HG02885 (cell line): ENCODE data around the gene NRGN.

Source experiments
- ATAC-seq: cut with Tn5 transposase; IDR thresholded peaks from one replicate; pipeline ENCODE4 v1.9.1; 2021; ENCODE audit warnings: mild to moderate bottlenecking; ENCODE audit not compliant: unreplicated experiment, poor library complexity

NRGN gene

GRCh38 chr11:124739479-124740276 is at the start of gene NRGN:
Gene NRGN, plus strand, starts transcription at chr11:124739942. Its CDS starts 143 bp downstream, at chr11:124740085.
- ATAC-seq: peak; percentile 99

- ATAC-seq: no peak
These were observed 46.6 kb upstream of the NRGN start for GRCh38 chr11:124693142-124693541.

GRCh38 chr11:124699547-124699946 is 40.2 kb upstream of the NRGN start:
- ATAC-seq: no peak

DNA sequence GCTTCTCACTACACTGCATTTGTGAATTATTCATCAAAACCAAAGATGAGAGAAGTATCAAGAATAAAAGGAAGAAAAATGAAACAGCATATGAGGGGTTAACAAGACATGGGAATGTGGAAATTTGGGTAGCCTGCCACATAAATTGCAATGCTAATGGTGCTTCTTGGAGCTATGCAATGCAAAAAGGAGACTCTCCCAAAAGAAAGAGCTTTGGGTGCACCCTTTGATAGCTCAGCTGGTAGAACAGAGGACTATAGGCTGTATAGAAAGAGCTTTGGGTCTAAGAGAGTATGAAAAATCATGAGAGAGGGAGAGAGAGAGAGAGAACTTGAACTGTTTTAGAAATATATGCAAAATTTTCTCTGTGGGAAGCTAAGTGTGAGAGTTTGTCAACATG is 39.7 kb upstream of the NRGN start:
- no peak for ATAC-seq

DNA sequence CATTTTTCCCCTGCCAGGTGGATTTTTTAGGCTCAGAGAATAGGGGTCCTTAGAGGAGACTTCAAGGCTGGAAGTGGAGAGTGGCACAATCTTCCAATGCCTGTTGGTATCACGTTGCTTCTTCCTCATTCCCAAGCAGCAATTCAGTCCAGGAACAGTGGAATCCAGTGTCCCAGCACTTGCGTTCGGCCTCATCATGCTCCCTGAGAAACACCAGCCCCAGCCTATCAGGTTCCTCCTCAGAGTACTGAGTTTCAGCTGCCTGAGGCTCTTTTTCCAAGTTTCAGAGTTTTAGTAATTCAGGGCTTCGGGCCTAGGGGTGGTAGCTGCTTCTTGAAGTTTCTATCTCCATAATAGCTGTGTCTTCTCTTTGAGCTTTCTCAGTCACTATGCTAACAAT is 31.9 kb upstream of the NRGN start:
- no peak for ATAC-seq

GRCh38 chr11:124712392-124712791 is 27.4 kb upstream of the NRGN start:
- ATAC-seq: no peak

DNA sequence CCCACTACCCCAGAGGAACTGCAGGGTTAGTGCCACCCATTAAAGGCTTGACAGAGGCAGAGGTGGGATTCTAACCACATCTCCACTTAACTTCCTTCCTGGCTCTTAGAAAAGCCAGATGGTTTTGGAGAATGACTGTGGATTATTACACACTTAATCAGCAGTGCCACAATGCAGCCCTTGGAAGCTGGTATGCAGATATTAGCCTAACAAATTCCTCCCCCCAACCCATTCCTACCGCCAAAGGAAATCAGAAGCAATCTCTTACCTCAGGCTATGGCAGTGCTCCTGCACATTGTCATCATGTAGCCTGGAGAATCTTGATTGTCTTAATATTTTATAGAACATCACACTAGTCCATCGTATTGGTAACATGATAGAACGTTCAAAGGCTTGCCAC is 23.2 kb upstream of the NRGN start:
- ATAC-seq: no peak

DNA sequence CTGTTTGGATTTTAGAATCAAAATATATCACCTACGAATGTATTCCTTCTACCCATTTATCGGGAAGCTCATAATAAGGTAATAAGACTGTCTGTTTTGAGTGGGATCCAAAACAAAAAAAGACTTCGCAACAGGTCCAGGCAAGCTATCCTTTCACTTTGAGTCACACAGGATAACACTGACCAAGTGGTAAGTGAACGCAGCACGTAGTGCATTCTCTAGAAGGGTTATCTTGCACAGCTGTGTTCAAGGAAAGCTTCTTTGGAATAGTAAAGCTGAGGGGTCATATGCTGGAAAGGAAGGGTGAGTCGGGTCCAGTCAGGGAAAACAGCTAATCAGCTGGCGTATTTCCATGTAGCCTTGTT is 22.3 kb upstream of the NRGN start:
- peak; percentile 63 for ATAC-seq

- peak; percentile 34 for ATAC-seq
These were observed 21.7 kb upstream of the NRGN start for GRCh38 chr11:124717786-124718651.

DNA sequence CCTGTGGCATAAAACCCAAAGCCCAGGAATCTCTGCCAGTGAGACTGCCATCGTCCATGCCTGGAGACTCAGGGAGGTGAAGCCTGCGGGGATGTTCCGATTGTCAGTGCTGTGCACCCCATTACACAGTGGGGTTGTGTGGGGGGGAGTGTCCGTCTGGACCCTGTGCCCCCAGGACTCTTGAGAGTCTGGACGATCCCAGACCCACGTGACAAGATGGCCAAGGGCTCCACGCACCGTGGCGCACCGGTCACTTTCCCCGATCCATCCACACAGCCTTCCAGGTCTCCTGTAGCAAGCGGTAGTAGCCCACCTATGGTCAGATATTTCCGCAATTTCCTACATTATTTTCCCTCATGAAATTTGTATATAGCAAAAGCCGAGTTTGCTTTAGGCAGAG is 20.9 kb upstream of the NRGN start:
- ATAC-seq: no peak

GRCh38 chr11:124719534-124719933 is 20.2 kb upstream of the NRGN start:
- ATAC-seq: no peak

DNA sequence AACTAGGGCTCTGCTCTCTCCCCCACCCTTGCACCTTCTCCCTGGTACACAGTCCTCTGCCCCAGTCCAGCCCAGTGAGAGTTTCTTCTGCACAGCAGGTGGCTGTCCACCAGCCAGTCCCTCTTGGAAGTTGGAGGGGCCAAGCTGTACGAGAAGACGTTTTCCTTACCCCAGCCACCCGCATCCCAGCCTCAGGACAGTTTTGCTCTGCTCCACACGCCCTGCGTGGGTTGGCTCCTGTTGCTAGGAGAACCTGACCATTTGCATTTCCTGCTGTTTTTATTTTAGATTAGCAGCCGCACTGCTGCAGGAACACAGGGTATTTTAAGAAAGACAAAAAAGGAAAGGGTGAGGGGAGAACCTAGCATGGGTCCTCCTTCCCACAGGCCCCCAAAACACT is 17.6 kb upstream of the NRGN start:
- no peak for ATAC-seq

DNA sequence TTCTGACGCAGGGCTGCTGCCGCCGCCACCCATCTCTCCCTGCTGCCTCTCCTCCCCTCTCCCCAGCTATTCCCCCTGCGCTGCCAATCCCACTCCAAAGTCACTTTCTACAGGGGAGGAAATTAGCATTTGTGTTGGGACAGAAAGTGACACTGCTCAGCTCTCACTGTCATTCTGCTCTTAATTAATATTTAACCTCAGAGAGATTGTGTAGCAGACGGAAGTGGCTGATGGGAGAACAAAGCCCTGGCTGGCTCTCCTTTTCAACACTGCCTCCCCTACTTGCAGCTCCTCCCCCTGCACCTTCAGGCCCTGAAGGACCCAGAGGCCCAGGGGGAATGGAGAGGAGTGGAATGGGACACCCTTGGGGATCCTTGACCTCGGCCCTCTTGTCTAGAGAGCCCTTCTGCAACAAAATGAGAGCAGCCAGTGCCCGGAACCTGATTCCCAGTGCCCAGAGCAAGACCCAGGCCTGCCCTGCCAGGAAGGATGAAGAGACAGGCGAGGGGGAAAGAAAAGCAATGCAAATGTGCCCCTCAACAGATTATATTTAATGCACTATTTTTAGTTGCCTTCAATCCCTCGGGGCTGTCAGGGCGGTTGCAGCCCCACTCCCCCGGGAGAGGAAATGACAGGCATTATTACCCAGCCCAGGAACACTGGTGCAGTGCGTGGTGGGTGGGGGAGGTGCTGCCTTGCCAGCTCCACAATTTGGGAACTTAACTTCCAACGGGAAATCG is 14.6 kb upstream of the NRGN start:
- ATAC-seq: peak; percentile 65

- ATAC-seq: peak; percentile 15
These were observed 14.0 kb upstream of the NRGN start for GRCh38 chr11:124725719-124726105.

- no peak for ATAC-seq
These were observed 12.3 kb upstream of the NRGN start for GRCh38 chr11:124727474-124727873.

- no peak for ATAC-seq
These were observed 11.6 kb upstream of the NRGN start for GRCh38 chr11:124728134-124728533.

DNA sequence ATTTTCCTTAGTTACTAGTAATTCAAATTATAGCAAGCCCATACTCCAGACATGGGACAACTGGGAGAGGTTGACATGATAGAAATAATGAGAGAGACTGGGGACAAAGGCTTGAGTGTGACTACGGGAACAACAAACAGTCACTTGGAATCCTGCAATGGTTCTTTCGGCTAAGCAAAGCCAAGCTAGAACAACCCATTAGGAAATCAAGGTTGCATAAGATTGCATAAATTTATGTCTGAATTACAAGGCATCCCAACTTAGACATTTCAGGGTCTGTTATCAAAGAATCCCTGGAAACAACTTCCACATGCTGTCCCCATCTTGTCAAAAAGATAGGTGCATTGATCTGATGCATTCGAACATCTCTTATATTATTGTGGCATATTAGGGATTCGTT is 10.2 kb upstream of the NRGN start:
- ATAC-seq: no peak

- no peak for ATAC-seq
These were observed 7.5 kb upstream of the NRGN start for GRCh38 chr11:124732230-124732629.

DNA sequence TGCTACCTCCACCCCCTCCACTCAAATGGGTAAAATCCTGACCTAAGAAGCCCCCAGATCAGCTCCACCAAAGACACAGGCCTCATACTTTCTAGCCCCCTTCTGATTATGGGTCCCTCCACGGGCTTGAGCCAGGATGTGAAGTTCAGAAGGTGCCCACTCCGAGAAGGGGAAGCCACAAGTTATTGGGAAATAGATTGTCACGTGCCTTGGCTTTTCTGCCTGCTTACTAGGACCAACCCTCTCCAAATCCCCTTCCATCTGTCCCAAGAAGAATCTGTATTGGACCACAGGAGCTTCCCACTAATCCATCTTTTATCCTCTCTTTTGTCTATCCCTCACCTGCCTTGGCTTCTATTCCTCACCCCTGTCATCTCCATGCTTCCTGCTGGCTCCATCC is 3.0 kb upstream of the NRGN start:
- ATAC-seq: no peak

GRCh38 chr11:124737638-124738305 is 2.0 kb upstream of the NRGN start:
- no peak for ATAC-seq
